Activated gamma-delta T cell treated with anti-CD3 and anti-CD28 coated beads, Interleukin-2, amount 50 U/mL, for 16 hours (primary cell): ENCODE results near the gene DLK1.

Experiments used
- DNase-seq: peaks from one replicate; pipeline ENCODE4 v3.0.0-alpha.2; 2020; ENCODE audit warnings: low read depth

The DLK1 gene

GRCh38 chr14:100777818-100778525, 51.3 kb downstream of the DLK1 start:
- no peak for DNase-seq

GRCh38 chr14:100778526-100778882, 51.8 kb downstream of the DLK1 start:
- DNase-seq, result no peak

- no peak for DNase-seq
These were observed 52.4 kb downstream of the DLK1 start for GRCh38 chr14:100778951-100779690.

- no peak for DNase-seq
These were observed 53.0 kb downstream of the DLK1 start for GRCh38 chr14:100779691-100780080.

GRCh38 chr14:100780246-100780645, 53.6 kb downstream of the DLK1 start:
- no peak for DNase-seq

GRCh38 chr14:100780646-100781355, 54.1 kb downstream of the DLK1 start:
- DNase-seq, result no peak

- DNase-seq, result no peak
These were observed 55.3 kb downstream of the DLK1 start for GRCh38 chr14:100781952-100782351.

- no peak for DNase-seq
These were observed 56.0 kb downstream of the DLK1 start for GRCh38 chr14:100782516-100783320.

GRCh38 chr14:100783630-100784370, 57.1 kb downstream of the DLK1 start:
- DNase-seq, result no peak

GRCh38 chr14:100784523-100785337, 58.0 kb downstream of the DLK1 start:
- DNase-seq, result no peak

- no peak for DNase-seq
These were observed 58.6 kb downstream of the DLK1 start for GRCh38 chr14:100785338-100785615.

GRCh38 chr14:100785626-100786025, 58.9 kb downstream of the DLK1 start:
- no peak for DNase-seq

- DNase-seq, result no peak
These were observed 59.4 kb downstream of the DLK1 start for GRCh38 chr14:100786131-100786530.

- no peak for DNase-seq
These were observed 60.0 kb downstream of the DLK1 start for GRCh38 chr14:100786576-100787219.

- DNase-seq, result no peak
These were observed 61.0 kb downstream of the DLK1 start for GRCh38 chr14:100787659-100788058.
